Panc1 (cell line): ENCODE results near the gene DUSP12. TPM values are rescaled to one million over a fixed set of nuclear protein-coding genes. Genes with fewer than 3 reads are reported as not detected.

Source experiments
- ATAC-seq: fragments of 200-7000 bp; cut with Tn5 transposase; 2 replicates; pipeline ENCODE4 v1.9.1; 2020; ENCODE audit warnings: mild to moderate bottlenecking, moderate library complexity
- BruUV-seq: library from RNA; stranded (reverse); fragments of 400-500 nt; replicated peaks from 2 replicates; lab custom pipeline; 2021; lab: Mats Ljungman, UMichigan
- CTCF ChIA-PET: fragments of 300-600 bp; sonication (Branson Sonifier 250); formaldehyde crosslinking; loops from one replicate; lab custom pipeline; 2022; ENCODE audit warnings: antibody characterized with exemption; lab: Charles Lee
- POLR2A ChIA-PET: fragments of 300-600 bp; sonication (Branson Sonifier 250); formaldehyde crosslinking; loops from one replicate; lab custom pipeline; 2022; ENCODE audit warnings: antibody characterized with exemption; lab: Charles Lee
- DNase-seq: peaks from one replicate; pipeline ENCODE4 v3.0.0-alpha.2; 2010; ENCODE audit warnings: low read depth, low spot score
- H3K27ac ChIP-seq: 2 replicates; pipeline ENCODE4 v1.5.1; 2011; ENCODE audit warnings: mild to moderate bottlenecking, low read length, inconsistent platforms
- H3K27me3 ChIP-seq: fragments of 200-500 bp; sonication (Bioruptor generic); 2 replicates; pipeline ENCODE4 v1.6.0; 2014; ENCODE audit warnings: low read length, inconsistent platforms; ENCODE audit not compliant: control insufficient read depth, insufficient read depth
- H3K36me3 ChIP-seq: fragments of 200-500 bp; sonication (Bioruptor generic); 2 replicates; pipeline ENCODE4 v1.5.1; 2014; ENCODE audit warnings: inconsistent platforms, mild to moderate bottlenecking, low read length, moderate library complexity; ENCODE audit not compliant: control insufficient read depth, insufficient read depth
- H3K4me1 ChIP-seq: 2 replicates; pipeline ENCODE4 v1.5.1; 2011; ENCODE audit warnings: inconsistent platforms, mild to moderate bottlenecking, low read length, moderate library complexity; ENCODE audit not compliant: control insufficient read depth, insufficient read depth
- H3K4me3 ChIP-seq, 2 experiments: 2 replicates each; pipeline ENCODE4 v1.5.1; 2011 to 2012; ENCODE audit warnings: low read depth in 2 of 2, low read length in 2 of 2, mild to moderate bottlenecking in 2 of 2, inconsistent platforms in 1 of 2, moderate library complexity in 1 of 2
- H3K9me3 ChIP-seq: fragments of 200-500 bp; sonication (Bioruptor generic); 2 replicates; pipeline ENCODE4 v1.5.1; 2014; ENCODE audit warnings: low read depth, mild to moderate bottlenecking, inconsistent platforms, low read length, moderate library complexity; ENCODE audit not compliant: control insufficient read depth, insufficient read depth
- CTCF ChIP-seq: fragments of 450-650 bp; IDR thresholded peaks from 2 replicates; pipeline ENCODE4 v1.5.1; 2017; ENCODE audit warnings: mild to moderate bottlenecking
- POLR2AphosphoS5 ChIP-seq: IDR thresholded peaks from 2 replicates; pipeline ENCODE4 v1.6.1; 2012; ENCODE audit warnings: mild to moderate bottlenecking, low read depth, low read length, moderate library complexity
- SIN3A ChIP-seq: IDR thresholded peaks from 2 replicates; pipeline ENCODE4 v1.6.1; 2012; ENCODE audit warnings: low read depth, mild to moderate bottlenecking, low read length, moderate library complexity, borderline replicate concordance; ENCODE audit not compliant: insufficient read depth
- TCF7L2 ChIP-seq: IDR thresholded peaks from 2 replicates; pipeline ENCODE4 v1.6.1; 2011; ENCODE audit warnings: mild to moderate bottlenecking, low read depth, low read length, inconsistent platforms
- in situ Hi-C: cut with HindIII; loops from 2 replicates; pipeline ENCODE4 v1.10.0; 2016; ENCODE audit warnings: low sequenced_read_pairs, low pct_unique_long_range_greater_than_20kb
- intact Hi-C: fragments of 100-400 bp; cut with micrococcal nuclease; formaldehyde crosslinking; loops from one replicate; pipeline ENCODE4 v1.10.0; 2022; ENCODE audit not compliant: unreplicated experiment
- total RNA-seq: library from RNA; stranded (reverse); gene quantifications from one replicate; pipeline ENCODE4 v1.2.1, GENCODE V29; 2021; ENCODE audit not compliant: unreplicated experiment
- TF ChIP-seq, protein P1 (sequence below), 2 experiments: IDR thresholded peaks; 2 replicates each; pipeline ENCODE4 v1.6.1; 2011 to 2012; ENCODE audit warnings: low read depth in 2 of 2, control low read depth in 1 of 2, low read length in 1 of 2, mild to moderate bottlenecking in 1 of 2, moderate library complexity in 1 of 2; ENCODE audit not compliant: insufficient read depth in 1 of 2

The DUSP12 gene
- total RNA-seq, 1 experiment from 2014 or later, result 22.0 TPM

GRCh38 chr1:161727256-161727924, 22.2 kb upstream of the DUSP12 start:
- in situ Hi-C loops (loop anchor here (25.0 kb wide), 1 partner anchor 190 kb away; the partner anchor contains the start of gene FCGR3A), intact Hi-C loops (no loop called here)
- H3K9me3 ChIP-seq, result no peaks in the 10 kb centered on the region
- H3K27me3 ChIP-seq, result no peaks in the 10 kb centered on the region
- ChIA-PET POLR2A (no interaction called here), CTCF (interaction anchor here (0.6 to 2.4 kb wide), 4 partner anchors 10 to 243 kb away, joined by 3 to 9 read pairs (median 4); no protein-coding TSS in a partner anchor)
- BruUV-seq, result no TSS peak
- H3K36me3 ChIP-seq, result no peaks in the 10 kb centered on the region; the same call in 1 of the 2 replicates
- TF ChIP-seq, protein P1, sequence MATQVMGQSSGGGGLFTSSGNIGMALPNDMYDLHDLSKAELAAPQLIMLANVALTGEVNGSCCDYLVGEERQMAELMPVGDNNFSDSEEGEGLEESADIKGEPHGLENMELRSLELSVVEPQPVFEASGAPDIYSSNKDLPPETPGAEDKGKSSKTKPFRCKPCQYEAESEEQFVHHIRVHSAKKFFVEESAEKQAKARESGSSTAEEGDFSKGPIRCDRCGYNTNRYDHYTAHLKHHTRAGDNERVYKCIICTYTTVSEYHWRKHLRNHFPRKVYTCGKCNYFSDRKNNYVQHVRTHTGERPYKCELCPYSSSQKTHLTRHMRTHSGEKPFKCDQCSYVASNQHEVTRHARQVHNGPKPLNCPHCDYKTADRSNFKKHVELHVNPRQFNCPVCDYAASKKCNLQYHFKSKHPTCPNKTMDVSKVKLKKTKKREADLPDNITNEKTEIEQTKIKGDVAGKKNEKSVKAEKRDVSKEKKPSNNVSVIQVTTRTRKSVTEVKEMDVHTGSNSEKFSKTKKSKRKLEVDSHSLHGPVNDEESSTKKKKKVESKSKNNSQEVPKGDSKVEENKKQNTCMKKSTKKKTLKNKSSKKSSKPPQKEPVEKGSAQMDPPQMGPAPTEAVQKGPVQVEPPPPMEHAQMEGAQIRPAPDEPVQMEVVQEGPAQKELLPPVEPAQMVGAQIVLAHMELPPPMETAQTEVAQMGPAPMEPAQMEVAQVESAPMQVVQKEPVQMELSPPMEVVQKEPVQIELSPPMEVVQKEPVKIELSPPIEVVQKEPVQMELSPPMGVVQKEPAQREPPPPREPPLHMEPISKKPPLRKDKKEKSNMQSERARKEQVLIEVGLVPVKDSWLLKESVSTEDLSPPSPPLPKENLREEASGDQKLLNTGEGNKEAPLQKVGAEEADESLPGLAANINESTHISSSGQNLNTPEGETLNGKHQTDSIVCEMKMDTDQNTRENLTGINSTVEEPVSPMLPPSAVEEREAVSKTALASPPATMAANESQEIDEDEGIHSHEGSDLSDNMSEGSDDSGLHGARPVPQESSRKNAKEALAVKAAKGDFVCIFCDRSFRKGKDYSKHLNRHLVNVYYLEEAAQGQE (IDR thresholded peaks at IDR 0.05; ENCODE audit: insufficient read depth in 1 of 2, low read depth in 2 of 2, low read length in 1 of 2), result no peak
- no peak for TF ChIP-seq SIN3A
- TF ChIP-seq CTCF, result no peak
- no peak for TF ChIP-seq TCF7L2
- H3K27ac ChIP-seq, result peak overlapping the region; percentile 75
- H3K4me3 ChIP-seq, result peak overlapping the region; percentile 56 to 89
- no peak for DNase-seq
- H3K4me1 ChIP-seq, result peaks cover 6% of the 10 kb centered on the region; the same call in 1 of the 2 replicates
- no peak for ATAC-seq

DNA sequence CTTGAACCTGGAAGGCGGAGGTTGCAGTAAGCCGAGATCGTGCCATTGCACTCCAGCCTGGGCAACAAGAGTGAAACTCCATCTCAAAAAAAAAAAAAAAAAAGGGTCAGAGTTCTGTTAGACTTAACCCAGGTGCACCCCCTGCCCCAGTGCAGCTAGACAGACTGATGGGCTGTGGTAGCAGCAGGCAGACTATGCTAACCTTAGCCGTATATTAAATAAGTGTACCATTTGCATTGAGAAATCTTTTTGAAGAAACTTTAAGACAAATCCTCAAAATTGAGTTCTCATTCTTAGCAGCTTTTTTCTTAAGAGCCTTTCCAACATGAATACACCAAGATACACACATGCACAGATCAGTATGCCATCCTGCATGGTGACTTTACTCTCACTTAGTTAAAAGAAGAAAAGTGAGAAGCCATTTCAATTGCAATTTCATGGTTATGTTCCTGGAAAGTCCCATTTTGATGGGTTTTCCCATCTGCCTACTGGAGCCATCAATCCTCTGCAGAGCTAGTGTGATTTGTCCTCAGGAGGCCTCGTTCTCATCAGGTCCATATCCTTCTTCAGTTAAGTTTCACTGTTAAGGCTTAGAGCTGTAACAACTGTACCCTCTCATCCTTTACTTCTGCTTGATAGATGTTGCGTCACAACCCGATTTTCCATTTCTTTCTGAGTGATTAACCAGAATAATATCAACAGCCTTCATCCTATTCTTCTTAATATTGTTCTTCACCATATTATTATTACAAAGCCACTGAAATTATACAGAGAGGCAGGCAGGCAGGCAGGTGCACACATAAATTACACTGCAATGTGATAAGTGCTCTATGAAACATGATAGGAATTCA, 21.0 kb upstream of the DUSP12 start:
- CTCF ChIA-PET, result interaction anchor here (0.6 kb wide), 1 partner anchor 309 kb away, joined by 4 read pairs; no protein-coding TSS in a partner anchor
- POLR2A ChIA-PET, result interaction anchor here (0.8 kb wide), 1 partner anchor 33 kb away, joined by 3 read pairs; no protein-coding TSS in a partner anchor
- DNase-seq, result no peak
- no peak overlapping the region for H3K4me3 ChIP-seq
- H3K27ac ChIP-seq, result no peak overlapping the region
- no peaks in the 10 kb centered on the region for H3K27me3 ChIP-seq
- in situ Hi-C loops (loop anchor here (25.0 kb wide), 1 partner anchor 191 kb away; the partner anchor contains the start of gene FCGR3A), intact Hi-C loops (no loop called here)
- H3K4me1 ChIP-seq, result peaks cover 6% of the 10 kb centered on the region; the same call in 1 of the 2 replicates
- no peak for TF ChIP-seq TCF7L2
- no peak for TF ChIP-seq CTCF
- no peak for TF ChIP-seq SIN3A
- no peak for TF ChIP-seq POLR2AphosphoS5
- TF ChIP-seq, protein P1 (IDR thresholded peaks at IDR 0.05; ENCODE audit: insufficient read depth in 1 of 2, low read depth in 2 of 2, low read length in 1 of 2), result no peak
- no TSS peak for BruUV-seq
- H3K9me3 ChIP-seq, result no peaks in the 10 kb centered on the region
- no peaks in the 10 kb centered on the region; the same call in 1 of the 2 replicates for H3K36me3 ChIP-seq
- no peak for ATAC-seq
